GM18861 (cell line): ENCODE results near the gene KATNBL1.
"Not testable (repeated sequence)": the region's sequence is repeated elsewhere in the genome, so short reads cannot be mapped to it uniquely, and the experiment has no call there.

ENCODE experiments used
- ATAC-seq: cut with Tn5 transposase; IDR thresholded peaks from one replicate; pipeline ENCODE4 v1.9.1; 2021; ENCODE audit not compliant: unreplicated experiment

Gene KATNBL1

DNA sequence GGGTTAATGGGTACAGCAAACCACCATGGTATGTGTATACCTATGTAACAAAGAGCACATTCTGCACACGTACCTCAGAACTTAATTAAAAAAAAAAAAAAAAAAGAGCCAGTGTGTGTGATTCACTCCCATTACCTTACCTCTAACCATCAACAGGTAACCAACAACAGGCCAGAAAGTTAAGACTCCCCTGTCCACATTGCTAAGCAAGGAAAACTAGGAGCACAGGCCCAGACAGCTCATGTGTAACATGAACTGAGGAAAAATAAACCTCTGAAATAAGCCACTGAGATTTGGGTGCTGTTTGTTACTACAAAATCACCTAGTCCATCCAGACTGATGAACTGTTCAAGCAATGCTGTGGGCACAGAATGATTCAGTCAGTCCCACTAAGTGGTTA lies 6.0 kb downstream of the KATNBL1 start:
- no peak for ATAC-seq

DNA sequence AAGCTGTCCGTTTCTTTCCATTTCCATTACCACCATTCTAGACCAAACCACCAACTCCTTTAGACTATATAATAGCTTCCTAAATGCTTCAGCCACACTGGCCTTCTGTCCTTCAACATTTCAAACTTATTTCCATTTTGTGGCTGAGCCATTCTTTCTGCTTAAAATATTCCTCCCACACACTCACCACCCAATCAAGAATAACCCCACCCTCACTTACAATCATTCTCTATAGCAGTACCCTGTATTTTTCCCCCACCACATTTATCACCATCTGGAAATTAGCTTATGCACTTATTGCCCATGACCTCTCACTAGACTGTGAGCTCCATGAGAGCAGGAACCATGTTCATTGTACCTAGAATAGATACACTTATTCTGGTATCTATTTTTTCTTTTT lies 6.6 kb downstream of the KATNBL1 start:
- ATAC-seq, result no peak

DNA sequence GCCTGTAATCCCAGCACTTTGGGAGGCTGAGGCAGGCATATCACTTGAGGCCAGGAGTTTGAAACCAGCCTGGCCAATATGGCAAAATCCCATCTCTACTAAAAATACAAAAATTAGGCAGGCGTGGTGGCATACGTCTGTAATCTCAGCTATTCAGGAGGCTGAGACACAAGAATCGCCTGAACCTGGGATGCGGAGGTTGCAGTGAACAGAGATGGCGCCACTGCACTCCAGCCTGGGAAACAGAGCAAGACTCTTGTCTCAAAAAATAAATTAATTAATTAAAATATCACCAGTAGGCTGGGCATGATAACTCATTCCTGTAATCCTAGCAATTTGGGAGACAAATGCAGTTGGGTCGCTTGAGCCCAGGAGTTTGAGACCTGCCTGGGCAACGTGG lies 16.6 kb downstream of the KATNBL1 start:
- not testable (repeated sequence) for ATAC-seq

DNA sequence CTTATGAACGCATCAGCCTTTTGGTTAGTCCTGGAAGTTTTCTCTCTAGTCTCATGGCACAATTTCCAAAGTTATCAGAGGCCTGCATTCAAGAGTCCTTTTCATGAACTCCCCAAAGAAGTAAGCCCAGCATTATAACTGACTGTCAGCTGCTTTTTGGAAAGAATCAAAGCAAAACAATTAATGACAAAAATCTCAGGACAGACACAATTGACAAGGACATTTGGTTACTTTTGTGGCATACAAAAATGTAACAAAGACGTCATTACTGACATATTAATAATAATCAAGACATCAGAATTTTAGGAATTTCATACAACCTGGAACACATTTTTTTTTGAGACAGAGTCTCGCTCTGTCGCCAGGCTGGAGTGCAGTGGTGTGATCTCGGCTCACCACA lies 21.2 kb downstream of the KATNBL1 start:
- no peak for ATAC-seq

DNA sequence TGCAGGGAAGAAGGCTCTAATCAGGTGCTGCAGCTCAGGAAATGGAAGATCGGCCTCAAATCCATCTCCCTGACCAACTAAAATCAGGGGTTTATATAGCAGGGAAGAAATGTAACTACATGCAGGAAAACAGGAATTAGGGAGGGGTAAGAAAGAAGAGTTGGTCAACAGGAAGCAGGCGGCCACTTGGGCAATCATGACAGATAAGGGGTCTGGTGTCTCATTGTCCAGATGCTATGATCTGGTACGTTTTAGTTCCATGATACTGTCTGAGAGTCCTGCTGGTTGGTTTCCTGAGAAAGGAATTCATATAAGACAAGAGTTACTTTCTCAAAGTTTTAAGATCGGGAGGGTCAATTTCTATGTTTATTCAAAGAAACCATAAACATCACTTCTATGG lies 24.2 kb downstream of the KATNBL1 start:
- ATAC-seq, result no peak

DNA sequence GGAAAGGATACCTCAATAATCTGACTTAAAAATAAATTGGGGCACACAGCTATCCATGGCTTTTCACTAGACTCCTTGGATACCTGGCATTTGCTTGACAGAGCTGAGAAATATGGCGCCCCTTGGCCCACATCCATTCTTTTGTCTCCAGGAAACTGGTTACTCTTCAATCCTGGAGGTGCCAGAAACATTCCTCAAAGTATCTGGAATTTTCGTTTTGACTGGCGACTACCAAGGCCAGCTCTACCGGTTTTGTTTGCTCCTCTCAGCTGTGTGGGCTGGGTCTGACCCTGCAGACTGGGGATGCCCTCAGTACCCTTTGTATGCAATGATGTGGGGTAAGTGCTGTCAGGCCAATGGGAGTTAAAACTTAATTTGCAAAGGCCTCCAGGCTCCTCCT lies 27.0 kb downstream of the KATNBL1 start:
- ATAC-seq, result no peak

DNA sequence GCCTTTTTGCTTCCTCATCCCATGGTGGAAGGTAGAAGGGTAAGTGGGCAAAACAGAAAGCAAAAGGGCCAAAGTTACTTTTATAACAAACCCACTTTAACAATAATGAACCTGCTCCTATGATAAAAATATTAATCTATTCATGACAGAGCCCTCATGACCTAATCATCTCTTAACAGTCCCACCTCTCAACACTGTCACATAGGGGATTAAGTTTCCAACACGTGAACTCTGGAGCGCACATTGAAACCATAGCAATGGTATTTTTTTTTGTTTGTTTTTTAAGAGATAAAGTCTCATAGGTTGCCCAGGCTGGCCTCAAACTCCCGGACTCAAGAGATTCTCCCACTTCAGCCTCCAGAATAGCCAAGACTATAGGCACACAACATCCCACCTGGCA lies 30.7 kb downstream of the KATNBL1 start:
- no peak for ATAC-seq

DNA sequence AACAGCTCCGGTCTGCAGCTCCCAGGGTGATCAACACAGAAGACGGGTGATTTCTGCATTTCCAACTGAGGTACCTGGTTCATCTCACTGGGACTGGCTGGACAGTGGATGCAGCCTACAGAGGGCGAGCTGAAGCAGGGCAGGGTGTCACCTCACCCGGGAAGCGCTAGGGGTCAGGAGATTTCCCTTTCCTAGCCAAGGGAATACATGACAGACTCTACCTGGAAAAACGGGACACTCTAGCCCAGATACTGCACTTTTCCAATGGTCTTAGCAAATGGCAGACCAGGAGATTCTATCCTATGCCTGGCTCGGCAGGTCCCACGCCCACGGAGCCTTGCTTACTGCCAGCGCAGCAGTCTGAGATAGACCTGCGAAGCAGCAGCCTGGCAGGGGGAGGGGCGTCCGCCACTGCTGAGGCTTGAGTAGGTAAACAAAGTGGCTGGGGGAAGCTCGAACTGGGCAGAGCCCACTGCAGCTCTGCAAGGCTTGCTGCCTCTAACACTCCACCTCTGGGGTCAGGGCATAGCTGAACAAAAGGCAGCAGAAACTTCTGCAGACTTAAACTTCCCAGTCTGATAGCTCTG lies 43.8 kb downstream of the KATNBL1 start:
- not testable (repeated sequence) for ATAC-seq

DNA sequence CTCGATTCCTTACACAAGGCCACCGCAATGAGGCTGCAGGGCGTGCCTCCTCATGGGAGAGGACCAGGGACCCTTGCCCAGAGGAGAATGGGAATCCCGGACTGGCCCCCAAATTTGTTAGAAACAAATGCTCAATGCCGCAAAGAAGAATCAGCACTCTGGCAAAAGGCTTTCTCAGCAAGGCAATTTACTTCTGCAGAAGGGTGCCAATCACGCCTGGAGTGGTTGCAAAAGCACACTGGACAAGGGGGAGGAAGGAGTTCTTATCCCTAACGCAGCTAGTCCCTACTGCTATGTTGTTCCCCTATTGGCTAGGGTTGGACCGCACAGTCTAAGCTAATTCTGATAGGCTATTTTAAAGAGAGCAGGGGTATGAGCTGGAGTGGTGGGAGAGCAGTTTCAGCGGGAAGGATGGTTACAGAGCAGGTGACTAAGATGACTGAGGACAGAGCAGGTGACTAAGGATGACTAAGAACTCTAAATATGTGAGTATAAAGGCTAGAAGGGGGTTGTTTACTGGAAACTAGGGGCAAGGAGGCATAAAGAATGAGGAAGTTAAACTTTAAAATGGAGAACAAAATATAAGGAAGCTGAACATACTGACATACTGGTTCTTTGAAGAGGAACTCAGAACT lies 48.5 kb downstream of the KATNBL1 start:
- ATAC-seq, result no peak

DNA sequence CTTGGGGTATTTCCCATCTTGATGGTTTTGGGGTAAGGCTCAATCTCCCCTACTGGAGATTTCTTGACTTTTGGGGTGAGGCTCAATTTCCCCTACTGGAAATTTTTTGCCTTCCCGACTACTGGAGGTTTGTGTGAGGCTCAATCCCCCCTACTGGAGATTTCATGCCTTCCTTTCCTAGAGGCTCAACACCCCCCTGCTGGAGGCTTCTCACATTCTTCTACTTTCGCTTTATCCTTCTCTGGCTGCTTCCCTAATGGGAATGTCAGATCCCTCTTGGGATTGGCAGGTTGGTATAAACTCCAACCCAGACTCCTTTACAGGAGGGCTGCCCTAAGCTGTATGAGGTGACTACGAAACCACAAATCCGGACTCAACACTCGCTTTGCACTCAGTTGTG lies 49.2 kb downstream of the KATNBL1 start:
- ATAC-seq, result no peak

DNA sequence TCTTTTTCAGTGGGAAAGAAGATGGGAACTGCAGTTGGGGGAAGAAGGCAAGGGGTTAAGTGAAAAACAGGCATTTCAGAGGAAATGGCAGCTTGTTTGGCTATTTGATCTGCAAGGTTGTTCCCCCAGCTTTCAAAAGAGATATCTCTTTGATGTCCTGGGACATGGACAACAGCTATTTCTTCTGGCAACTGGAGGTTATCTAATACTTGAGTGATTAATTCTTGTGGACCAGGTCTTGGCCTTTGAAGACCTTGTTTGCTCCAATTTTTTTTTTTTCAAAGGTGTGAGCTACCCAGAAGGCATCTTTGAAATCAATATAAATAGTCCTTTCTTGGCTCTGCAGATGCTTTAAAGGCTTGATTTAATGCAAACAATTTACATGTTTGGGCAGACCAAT lies 51.5 kb downstream of the KATNBL1 start:
- ATAC-seq, result no peak

DNA sequence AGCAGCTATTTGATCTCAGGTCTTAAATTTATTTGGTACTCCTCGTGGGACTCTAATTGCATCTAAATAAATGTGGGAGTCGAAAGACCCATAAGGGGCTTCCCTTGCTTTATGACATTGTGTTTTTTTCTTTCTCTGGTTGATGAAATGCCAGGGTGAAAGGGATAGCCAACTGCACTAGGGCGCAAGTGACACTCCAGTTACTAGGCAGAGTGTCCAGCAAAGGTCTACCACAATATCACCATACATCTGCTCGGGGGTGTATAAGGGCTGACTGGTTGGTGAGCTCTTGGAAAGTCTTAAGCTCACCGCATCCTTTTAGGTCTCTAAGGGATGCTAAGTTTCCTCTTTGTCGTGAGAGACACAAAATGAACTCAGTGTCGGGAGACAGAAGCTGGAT lies 54.0 kb downstream of the KATNBL1 start:
- no peak for ATAC-seq

DNA sequence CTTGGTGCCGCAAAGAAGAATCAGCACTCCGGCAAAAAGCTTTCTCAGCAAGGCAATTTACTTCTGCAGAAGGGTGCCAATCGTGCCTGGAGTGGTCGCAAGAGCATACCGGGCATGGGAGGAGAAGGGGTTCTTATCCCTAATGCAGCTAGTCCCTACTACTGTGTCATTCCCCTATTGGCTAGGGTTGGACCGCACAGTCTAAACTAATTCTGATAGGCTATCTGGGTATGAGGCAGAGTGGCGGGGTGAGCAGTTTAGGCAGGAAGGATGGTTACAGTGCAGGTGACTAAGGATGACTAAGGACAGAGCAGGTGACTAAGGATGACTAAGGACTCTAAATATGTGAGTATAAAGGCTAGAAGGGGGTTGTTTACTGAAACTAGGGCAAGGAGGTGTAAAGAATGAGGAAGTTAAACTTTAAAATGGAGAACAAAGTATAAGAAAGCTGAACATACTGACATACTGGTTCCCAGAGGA lies 55.1 kb downstream of the KATNBL1 start:
- ATAC-seq, result no peak

DNA sequence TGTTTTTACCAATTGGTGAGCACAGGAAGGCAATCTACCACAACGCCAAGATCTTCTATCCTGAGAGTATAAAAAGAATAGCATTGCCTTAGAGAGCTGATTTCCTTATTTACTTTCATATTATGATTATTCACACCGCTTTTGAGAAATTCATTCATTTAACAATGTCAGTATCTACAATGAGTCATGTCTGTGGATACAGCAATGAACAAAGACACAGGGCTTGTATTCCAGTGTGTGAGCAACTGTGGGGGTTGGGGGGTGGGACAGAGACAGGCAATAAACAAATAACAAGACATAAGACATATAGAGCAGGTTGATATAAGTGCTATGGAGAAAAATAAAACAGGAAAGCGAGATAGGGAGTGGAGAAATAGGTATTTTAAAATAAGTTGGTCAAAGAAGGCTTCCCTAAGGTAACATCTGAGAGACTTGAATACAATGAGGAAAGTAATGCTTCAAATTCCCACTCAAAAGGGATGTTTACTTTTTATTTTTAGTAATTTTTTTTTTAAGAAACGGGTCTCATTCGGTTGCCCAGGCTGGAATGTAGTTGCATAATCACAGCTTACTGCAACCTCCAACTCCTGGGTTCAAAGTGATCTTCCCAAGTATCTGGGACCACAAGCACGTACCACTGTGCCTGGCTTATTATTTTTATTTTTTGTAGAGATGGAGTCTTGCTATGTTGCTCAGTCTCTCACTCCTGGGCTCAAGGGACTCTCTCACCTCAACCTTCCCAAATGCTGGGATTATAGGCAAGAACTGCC lies 62.3 kb downstream of the KATNBL1 start:
- no peak for ATAC-seq

DNA sequence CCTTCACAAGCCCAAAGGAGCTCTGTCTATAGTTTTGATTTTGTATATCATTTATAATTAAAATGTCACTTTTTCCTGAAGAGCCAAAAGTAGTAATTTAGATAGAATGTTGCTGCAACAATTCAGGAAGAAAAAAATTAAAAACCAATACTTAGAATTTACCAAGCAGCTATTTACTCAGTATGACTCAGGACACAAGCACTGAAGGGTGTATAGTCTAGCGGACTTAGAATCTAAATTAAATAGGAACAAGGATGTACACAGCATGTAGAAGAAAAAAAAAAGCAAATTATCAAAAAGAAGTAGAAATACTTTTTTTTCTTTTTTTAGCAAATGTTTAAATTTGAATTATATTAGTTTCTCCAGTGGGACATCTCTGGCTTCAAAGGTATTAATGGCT lies 76.4 kb downstream of the KATNBL1 start:
- no peak for ATAC-seq

DNA sequence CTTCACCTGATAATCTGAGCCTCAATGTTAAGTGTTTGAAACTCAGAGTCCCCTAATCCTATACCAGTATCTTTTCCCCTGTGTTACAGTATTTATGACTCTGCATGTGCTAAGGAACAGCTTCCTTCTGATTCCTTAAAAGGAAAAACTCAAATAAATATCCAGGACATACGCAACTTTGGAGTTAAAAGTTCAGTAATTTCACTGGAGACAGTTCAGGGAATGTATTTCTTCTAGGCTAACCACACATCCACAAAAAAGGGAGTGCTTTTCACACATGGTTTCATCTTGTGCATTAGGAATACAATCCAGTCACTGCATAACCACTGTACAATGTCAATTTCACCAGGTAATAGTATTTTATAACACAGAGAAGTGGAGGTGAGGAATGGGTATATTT lies 77.0 kb downstream of the KATNBL1 start:
- no peak for ATAC-seq

DNA sequence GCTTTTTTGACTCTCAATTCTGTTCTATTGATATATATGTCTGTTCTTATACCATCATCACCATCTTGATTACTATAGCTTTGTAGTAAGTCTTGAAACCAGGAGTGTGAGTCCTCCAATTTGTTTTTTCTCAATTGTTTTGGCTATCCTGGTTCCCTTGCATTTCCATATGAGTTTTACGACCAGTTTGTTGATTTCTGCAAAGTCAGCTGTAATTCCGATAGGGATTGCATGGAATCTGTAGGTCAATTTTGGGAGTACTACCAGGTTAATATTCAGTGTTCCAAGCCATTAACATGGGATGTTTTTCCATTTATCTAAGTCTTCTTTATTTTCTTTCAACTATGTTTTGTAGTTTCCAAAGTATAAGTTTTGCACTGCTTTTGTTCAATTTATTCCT lies 81.0 kb downstream of the KATNBL1 start:
- no peak for ATAC-seq

DNA sequence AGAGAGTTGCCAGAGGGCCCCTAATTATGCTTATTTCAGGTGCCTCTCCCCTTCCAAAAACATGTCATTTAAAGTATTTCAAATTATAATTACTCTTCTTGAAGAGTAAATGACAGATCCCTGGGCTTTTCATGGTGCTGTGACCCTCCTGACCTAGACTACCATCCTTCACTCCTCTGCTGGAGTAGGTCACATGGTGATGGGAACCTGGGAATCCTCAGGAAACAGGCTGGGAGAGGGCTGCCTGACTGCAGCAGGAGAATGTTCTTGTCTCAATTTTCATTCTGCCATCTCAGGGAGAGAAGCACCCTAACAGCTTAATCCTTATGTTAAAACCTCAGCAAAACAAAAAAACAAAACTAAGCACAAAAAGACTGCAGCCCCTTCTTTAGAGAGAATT lies 83.4 kb downstream of the KATNBL1 start:
- ATAC-seq, result no peak

DNA sequence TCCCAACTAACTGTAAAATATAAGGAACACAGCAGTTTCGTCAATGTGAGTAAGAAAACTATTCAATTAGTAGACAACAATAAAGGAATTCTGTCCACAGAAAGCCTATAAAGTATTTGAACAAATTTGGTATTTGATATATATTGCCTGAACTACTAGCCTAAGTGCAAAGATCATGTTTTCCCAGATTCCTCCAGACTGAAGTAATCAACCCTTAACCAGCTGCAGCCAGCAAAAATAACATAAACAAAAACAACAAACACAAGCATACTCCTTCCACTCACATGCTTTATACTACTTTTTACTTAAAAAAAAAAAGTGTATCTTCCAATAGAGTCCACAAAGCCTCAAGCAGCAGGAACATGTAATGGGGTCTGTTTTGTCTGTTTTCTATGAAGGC lies 84.0 kb downstream of the KATNBL1 start:
- no peak for ATAC-seq

DNA sequence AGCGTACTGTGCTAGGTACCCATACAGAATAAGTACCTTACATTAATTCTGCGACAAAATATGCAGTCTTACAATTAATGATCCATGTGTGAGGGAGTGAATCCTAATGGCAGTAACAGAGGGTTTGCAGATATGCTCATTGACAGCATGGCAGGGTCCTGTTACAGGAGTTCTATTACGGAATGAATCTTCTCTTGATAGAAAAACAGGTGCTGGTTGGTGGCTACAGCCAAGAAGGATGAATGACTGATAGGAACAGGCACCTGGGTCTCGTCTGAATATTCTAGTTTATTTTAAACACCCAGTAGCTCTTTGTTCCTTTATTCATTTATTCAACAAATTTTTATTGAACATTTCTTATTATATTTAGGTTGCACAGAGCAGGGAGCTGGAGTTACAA lies 85.2 kb downstream of the KATNBL1 start:
- ATAC-seq, result no peak

DNA sequence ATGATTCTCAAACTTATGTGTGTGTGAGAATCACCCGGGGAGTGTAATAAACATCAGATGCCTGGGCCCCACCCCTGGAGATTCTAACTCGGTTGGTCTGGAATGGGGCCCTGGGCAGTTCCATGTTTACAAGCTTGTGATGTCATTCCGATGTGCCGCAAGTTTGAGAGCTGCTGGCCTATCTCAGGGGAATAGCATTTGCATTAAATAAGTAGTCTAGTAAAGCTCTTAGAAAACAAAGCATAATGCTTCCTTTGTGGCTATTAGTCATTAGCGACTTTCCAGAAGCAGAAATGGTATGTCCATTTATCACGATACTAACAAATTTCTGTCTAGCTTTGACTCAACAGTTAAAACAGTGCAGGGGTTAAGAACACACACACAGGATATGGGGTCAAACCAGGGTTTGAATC lies 87.1 kb downstream of the KATNBL1 start:
- ATAC-seq, result no peak

DNA sequence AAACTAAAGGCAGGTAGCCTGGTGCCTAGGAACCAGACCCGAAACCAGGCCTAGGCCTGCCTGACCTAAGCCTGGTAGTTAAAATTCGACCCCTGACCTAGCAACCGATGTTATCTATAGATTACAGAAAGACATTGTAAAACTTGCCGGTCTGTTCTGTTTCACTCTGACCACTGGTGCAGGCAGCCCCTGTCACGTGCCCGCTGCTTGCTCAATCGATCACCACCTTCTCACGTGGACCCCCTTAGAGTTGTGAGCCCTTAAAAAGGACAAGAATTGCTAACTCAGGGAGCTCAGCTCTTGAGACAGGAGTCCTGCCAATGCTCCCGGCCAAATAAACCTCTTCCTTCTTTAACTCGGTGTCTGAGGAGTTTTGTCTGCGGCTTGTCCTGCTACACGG lies 88.1 kb downstream of the KATNBL1 start:
- ATAC-seq, result not testable (repeated sequence)
